GM10266 (cell line): ENCODE data around the gene MOXD1.

ENCODE experiments used
- DNase-seq: peaks from one replicate; pipeline ENCODE4 v3.0.0; 2012; ENCODE audit errors: extremely low spot score
- CTCF ChIP-seq: IDR thresholded peaks from 2 replicates; pipeline ENCODE4 v1.5.1; 2012; ENCODE audit warnings: mild to moderate bottlenecking, low read depth; ENCODE audit not compliant: control insufficient read depth, insufficient read depth; ENCODE audit errors: missing control alignments

Gene MOXD1

DNA sequence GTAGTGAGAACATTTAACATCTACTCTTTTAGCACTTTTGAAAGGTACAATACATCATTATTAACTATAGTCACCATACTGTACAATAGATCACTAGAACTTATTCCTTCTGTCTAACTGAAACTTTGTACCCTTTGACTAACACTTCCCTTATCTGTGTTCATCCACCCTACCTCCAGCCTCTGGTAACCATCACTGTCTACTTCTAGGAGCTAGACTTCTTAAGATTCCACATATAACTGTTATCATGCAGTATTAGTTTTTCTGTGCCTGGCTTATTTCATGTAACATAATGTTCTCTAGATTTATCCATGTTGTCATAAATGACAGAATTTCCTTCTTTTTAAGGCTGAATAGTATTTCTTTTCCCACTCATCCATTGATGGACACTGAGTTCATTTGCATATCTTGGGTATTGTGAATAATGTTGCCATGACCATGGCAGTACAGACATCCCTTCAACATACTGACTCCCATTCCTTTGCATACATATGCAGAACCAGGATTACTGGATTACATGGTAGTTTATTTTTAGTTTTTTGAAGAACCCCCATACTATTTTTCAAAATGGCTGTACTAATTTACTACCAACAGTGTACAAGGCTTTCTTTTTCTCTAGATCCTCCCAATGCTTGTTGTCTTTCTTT is 135.7 kb downstream of the MOXD1 start:
- no peak for DNase-seq
- no peak for TF ChIP-seq CTCF

DNA sequence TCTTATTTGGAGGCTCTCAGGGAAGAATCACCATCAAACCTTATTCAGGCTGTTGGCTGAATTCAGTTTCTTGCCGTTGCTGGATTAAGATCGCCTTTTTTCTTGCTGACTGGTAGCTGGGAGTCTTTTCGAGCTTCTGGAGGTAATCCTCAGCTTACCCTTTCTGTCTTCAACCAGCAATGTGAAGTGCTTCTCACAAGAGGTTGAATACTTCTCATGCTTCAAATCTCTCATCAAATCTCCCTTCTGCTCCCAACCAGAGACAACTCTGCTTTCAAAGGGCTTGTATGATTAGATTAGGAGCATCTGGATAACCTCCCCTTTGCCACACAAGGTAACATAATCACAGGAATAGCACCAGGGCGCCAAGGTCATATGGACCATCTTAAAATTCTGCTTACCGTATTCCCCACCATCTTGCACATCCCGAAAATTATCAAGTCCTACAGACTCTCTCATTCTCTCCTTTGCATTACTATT is 137.2 kb downstream of the MOXD1 start:
- DNase-seq = no peak
- TF ChIP-seq CTCF = no peak

DNA sequence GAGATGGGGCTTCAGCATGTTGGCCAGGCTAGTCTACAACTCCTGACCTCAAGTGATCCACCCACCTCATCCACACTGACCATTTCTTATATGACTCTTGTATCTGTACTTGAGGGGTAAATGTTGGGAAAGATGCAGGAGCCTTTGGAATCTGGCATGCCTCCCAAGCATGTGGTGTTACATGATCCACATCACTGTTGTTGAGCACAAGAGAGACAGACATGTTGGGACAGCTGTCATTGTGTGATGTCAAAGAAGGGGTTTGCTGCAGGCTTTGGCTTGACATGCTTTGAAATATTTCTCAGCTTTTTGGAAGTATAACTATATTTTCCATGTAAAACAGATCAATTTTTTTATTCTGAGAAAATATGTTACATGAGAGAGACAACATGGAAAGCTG is 139.9 kb downstream of the MOXD1 start:
- no peak for DNase-seq
- TF ChIP-seq CTCF = no peak

GRCh38 chr6:132259070-132259469 is 142.2 kb downstream of the MOXD1 start:
- TF ChIP-seq CTCF = no peak
- no peak for DNase-seq

DNA sequence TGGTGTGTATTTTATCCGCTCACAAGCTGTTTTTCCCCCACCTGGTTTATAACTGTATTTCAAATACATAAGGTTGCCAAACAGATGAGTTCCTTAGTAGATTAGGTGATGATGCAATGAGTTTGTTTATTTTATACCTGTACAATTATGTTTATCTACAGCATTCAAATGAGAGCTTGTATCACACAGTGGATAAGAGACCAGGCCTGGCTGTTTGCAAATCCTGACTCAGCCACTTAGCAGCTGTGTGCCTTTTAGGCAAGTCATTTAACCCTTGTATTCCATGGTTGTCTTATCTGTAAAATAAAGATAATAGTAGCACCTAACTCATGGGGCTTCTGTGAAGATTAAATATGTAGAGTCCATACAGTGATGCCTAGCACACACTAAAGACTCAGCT is 143.7 kb downstream of the MOXD1 start:
- no peak for TF ChIP-seq CTCF
- DNase-seq = no peak

DNA sequence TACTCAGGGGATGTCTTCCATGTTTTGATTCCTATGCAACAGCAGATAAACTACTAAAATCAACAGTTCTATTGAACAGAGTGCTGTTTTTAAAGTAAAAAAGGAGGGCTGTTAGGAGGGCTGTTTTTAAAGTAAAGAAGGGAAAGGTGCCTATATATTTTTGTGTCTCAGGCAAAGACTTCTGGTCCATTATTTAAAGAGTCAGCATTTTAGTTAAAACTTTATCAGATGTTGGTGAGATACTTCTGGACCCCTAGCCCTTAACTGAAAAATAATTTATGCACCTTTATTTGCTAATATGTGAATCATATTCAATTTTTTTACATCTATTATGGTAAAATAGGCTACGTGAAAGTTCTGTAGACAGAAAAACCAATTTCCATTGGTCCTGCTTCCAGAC is 144.8 kb downstream of the MOXD1 start:
- no peak for TF ChIP-seq CTCF
- no peak for DNase-seq

GRCh38 chr6:132253906-132254305 is 147.4 kb downstream of the MOXD1 start:
- no peak for TF ChIP-seq CTCF
- DNase-seq = no peak
